Progenitor cell of endocrine pancreas (in vitro differentiated cells): ENCODE data around the gene AK8. TPM values are rescaled to one million over a fixed set of nuclear protein-coding genes. Genes with fewer than 3 reads are reported as not detected.

Experiments used
- DNase-seq: peaks from one replicate; pipeline ENCODE4 v3.0.0; 2021; ENCODE audit warnings: low spot score; ENCODE audit not compliant: unreplicated experiment
- H3K27ac Mint-ChIP-seq: 2 replicates; pipeline ENCODE4 v1.8.0; 2021; ENCODE audit warnings: mild to moderate bottlenecking, moderate library complexity, mixed read lengths
- H3K27me3 Mint-ChIP-seq: 2 replicates; pipeline ENCODE4 v1.8.0; 2021; ENCODE audit warnings: mixed read lengths
- H3K36me3 Mint-ChIP-seq: 2 replicates; pipeline ENCODE4 v1.8.0; 2022; ENCODE audit warnings: mixed read lengths; ENCODE audit not compliant: insufficient read depth
- H3K4me1 Mint-ChIP-seq: 2 replicates; pipeline ENCODE4 v1.8.0; 2021; ENCODE audit warnings: low read depth, mixed read lengths
- H3K4me3 Mint-ChIP-seq: 2 replicates; pipeline ENCODE4 v1.8.0; 2021; ENCODE audit warnings: low read depth, mild to moderate bottlenecking, moderate library complexity, mixed read lengths
- H3K9me3 Mint-ChIP-seq: 2 replicates; pipeline ENCODE4 v1.8.0; 2021; ENCODE audit warnings: low read depth, mixed read lengths
- CTCF ChIP-seq: fragments of 200-600 bp; sonication (generic); IDR thresholded peaks from one replicate; pipeline ENCODE4 v1.5.0; 2021; ENCODE audit warnings: antibody characterized with exemption, mild to moderate bottlenecking; ENCODE audit not compliant: unreplicated experiment
- total RNA-seq: library from RNA; stranded (reverse); gene quantifications from 2 replicates; pipeline ENCODE4 v1.2.1, GENCODE V29; 2021

Gene AK8
- total RNA-seq, 1 donor from 2014 or later: 1.9 TPM

- no peak for TF ChIP-seq CTCF
- peaks cover 3% of the 10 kb centered on the region for H3K4me1 Mint-ChIP-seq
- H3K36me3 Mint-ChIP-seq: no peaks in the 10 kb centered on the region
Observed at GRCh38 chr9:132838291-132838690, 39.8 kb downstream of the AK8 start.

DNA sequence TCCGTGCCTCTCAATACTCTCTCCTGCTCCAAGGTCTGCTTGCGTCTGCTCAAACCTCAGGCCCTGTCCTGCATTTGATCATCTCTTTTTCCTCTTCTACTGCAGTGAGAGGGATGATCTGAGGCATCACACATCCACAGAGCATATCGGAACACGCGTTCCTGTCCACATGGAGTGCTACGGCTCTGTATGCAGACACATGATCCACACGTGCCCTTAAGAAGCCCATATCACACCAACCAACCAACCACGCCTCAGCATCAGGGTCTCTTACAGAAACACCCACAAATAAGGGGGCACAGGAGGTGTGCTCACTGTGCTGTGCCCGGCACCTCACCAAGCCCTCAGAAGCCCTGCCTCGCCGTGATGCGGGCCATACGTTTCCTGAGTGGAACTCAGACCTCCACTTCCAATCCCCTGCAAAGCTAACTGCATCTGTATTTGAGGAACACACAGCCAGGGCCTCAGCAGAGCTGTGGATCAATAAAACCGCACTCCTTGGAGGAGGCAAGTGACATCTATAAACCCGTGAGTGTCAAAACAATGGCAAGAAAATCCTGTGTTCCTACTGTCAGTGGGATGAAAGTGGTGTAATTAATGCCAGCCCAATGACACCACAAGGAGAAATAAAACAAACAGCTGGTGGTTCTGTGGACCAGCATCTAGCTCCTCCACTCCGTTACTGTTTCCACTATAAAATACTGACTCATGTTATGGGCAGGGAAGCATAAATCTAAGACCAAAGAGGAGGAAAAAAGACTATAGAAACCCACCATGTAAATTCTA lies 40.4 kb downstream of the AK8 start:
- no peak for TF ChIP-seq CTCF
- Mint-ChIP-seq H3K9me3 (no peaks in the 10 kb centered on the region), H3K27me3 (no peaks in the 10 kb centered on the region), H3K27ac (no peak overlapping the region), H3K4me3 (no peak overlapping the region), H3K4me1 (peaks cover 3% of the 10 kb centered on the region), H3K36me3 (no peaks in the 10 kb centered on the region)
- no peak for DNase-seq

More at GRCh38 chr9:132838291-132838690, 39.8 kb downstream of the AK8 start:
- H3K27ac Mint-ChIP-seq: no peak overlapping the region
- DNase-seq: no peak
- no peak overlapping the region for H3K4me3 Mint-ChIP-seq
- H3K9me3 Mint-ChIP-seq: no peaks in the 10 kb centered on the region
- no peaks in the 10 kb centered on the region for H3K27me3 Mint-ChIP-seq

DNA sequence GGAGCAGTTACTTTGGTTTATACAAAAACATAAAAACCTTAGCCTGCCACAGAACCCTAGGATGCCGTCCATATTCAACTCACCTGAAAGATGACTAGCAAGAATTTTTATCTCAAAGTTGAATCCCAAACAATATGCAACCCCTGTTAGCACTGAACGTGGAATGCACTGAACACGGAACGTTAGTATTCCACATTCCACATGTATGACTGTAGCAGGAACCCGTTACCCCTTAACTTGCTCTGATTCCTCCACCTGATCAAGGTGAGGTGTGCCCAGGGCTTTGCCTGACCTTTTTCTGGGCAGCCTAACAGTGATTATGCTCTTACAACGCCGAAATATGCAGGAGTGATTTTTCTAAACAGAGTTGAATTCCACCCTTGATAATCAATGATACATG lies 43.7 kb downstream of the AK8 start:
- H3K9me3 Mint-ChIP-seq: no peaks in the 10 kb centered on the region
- H3K4me1 Mint-ChIP-seq: peaks cover 2% of the 10 kb centered on the region
- H3K27ac Mint-ChIP-seq: no peak overlapping the region
- H3K27me3 Mint-ChIP-seq: no peaks in the 10 kb centered on the region
- no peak for TF ChIP-seq CTCF
- DNase-seq: no peak
- no peak overlapping the region for H3K4me3 Mint-ChIP-seq
- no peaks in the 10 kb centered on the region for H3K36me3 Mint-ChIP-seq

GRCh38 chr9:132833550-132834121 lies 44.4 kb downstream of the AK8 start:
- no peaks in the 10 kb centered on the region for H3K9me3 Mint-ChIP-seq
- H3K27ac Mint-ChIP-seq: no peak overlapping the region
- no peaks in the 10 kb centered on the region for H3K27me3 Mint-ChIP-seq
- no peak for DNase-seq
- H3K4me3 Mint-ChIP-seq: no peak overlapping the region
- TF ChIP-seq CTCF: no peak
- peaks cover 2% of the 10 kb centered on the region for H3K4me1 Mint-ChIP-seq
- no peaks in the 10 kb centered on the region for H3K36me3 Mint-ChIP-seq

DNA sequence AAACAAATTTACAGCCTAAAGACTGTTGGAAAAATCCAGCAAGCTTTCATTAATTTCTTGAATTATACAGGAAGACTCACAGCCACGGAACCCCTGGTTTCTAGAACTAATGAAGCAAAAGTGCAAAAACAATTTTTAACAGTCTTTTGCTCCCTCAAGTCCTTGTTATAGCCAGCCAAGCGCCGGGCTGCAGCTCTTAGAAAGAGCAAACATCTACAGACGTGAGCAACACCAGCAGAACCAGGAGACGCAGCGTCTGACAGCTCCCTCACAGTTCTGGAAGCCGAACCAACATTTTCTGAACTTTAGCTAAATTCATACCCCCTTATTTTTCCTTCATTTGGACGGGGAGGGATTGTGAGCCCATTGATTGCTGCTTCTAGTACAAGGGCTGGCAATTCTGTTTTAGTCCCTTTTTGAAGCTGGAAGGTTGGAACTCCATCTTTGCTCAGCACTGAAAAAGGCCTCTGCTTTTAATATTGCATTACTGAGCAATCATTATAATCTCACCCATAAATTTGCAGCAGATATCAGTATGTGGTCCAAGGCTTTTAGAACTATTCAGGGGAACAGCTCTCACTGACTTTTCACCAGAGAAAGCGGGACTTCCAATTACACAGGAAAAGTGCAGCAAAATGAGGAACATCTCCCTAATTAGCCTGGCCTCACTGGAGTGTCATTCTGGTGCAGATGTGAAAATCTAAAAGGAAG lies 45.8 kb downstream of the AK8 start:
- no peak overlapping the region for H3K4me3 Mint-ChIP-seq
- TF ChIP-seq CTCF: no peak

More for the DNA sequence above, 45.8 kb downstream of the AK8 start:
- no peaks in the 10 kb centered on the region for H3K36me3 Mint-ChIP-seq
- no peaks in the 10 kb centered on the region for H3K9me3 Mint-ChIP-seq
- no peak for DNase-seq
- H3K4me1 Mint-ChIP-seq: peaks cover 2% of the 10 kb centered on the region
- no peak overlapping the region for H3K27ac Mint-ChIP-seq
- no peaks in the 10 kb centered on the region for H3K27me3 Mint-ChIP-seq
